AG20443 (cell line): ENCODE measurements around the gene PTPRC.

Source experiments
- DNase-seq: peaks from one replicate; pipeline ENCODE4 v3.0.0; 2012; ENCODE audit warnings: low spot score, mixed read lengths

The PTPRC gene

GRCh38 chr1:198701250-198701649 lies 62.4 kb downstream of the PTPRC start:
- DNase-seq = no peak

- DNase-seq = no peak
Observed at GRCh38 chr1:198701766-198702539, 63.1 kb downstream of the PTPRC start.

GRCh38 chr1:198708761-198709525 lies 70.1 kb downstream of the PTPRC start:
- DNase-seq = no peak

- no peak for DNase-seq
Observed at GRCh38 chr1:198711837-198712236, 73.0 kb downstream of the PTPRC start.

- peak; percentile 44 for DNase-seq
Observed at GRCh38 chr1:198713081-198713480, 74.2 kb downstream of the PTPRC start.

GRCh38 chr1:198714271-198714670 lies 75.4 kb downstream of the PTPRC start:
- no peak for DNase-seq

GRCh38 chr1:198716051-198716450 lies 77.2 kb downstream of the PTPRC start:
- no peak for DNase-seq

GRCh38 chr1:198717510-198717909 lies 78.7 kb downstream of the PTPRC start:
- DNase-seq = no peak

- no peak for DNase-seq
Observed at GRCh38 chr1:198723127-198723526, 84.3 kb downstream of the PTPRC start.

GRCh38 chr1:198725090-198725489 lies 86.2 kb downstream of the PTPRC start:
- no peak for DNase-seq

- peak; percentile 24 for DNase-seq
Observed at GRCh38 chr1:198726455-198726854, 87.6 kb downstream of the PTPRC start.

- DNase-seq = no peak
Observed at GRCh38 chr1:198729195-198729863, 90.5 kb downstream of the PTPRC start.

GRCh38 chr1:198730952-198731351 lies 92.1 kb downstream of the PTPRC start:
- no peak for DNase-seq

- DNase-seq = no peak
Observed at GRCh38 chr1:198734323-198735008, 95.6 kb downstream of the PTPRC start.

GRCh38 chr1:198741744-198742143 lies 102.9 kb downstream of the PTPRC start:
- DNase-seq = peak; percentile 48

GRCh38 chr1:198747127-198747526 lies 108.3 kb downstream of the PTPRC start:
- no peak for DNase-seq

GRCh38 chr1:198749279-198749678 lies 110.4 kb downstream of the PTPRC start:
- DNase-seq = no peak

- no peak for DNase-seq
Observed at GRCh38 chr1:198750081-198750480, 111.2 kb downstream of the PTPRC start.

- no peak for DNase-seq
Observed at GRCh38 chr1:198751741-198752140, 112.9 kb downstream of the PTPRC start.

- no peak for DNase-seq
Observed at GRCh38 chr1:198754670-198755069, 115.8 kb downstream of the PTPRC start.

- no peak for DNase-seq
Observed at GRCh38 chr1:198755715-198756114, 116.9 kb downstream of the PTPRC start.

GRCh38 chr1:198756470-198756869 lies 117.6 kb downstream of the PTPRC start:
- DNase-seq = no peak
